SK-N-SH treated with all-trans-retinoic acid at 6 μM for 48 hours (cell line): Measurements from ENCODE around the gene MOK.

Experiments
- ARNTL ChIP-seq: fragments of 450-650 bp; formaldehyde crosslinking; IDR thresholded peaks from 2 replicates; pipeline ENCODE4 v1.5.0; 2020; ENCODE audit warnings: low read depth, mild to moderate bottlenecking, moderate library complexity, borderline replicate concordance
- GLIS3 ChIP-seq: fragments of 250-450 bp; sonication (Bioruptor Pico); IDR thresholded peaks from 2 replicates; pipeline ENCODE4 v1.5.0; 2020; ENCODE audit warnings: mild to moderate bottlenecking, moderate library complexity
- ISL1 ChIP-seq: fragments of 250-450 bp; sonication (Bioruptor Pico); IDR thresholded peaks from 2 replicates; pipeline ENCODE4 v2.1.2; 2022; ENCODE audit warnings: mild to moderate bottlenecking, moderate library complexity
- PATZ1 ChIP-seq: fragments of 250-450 bp; sonication (Bioruptor Pico); IDR thresholded peaks from 2 replicates; pipeline ENCODE4 v1.8.0; 2020; ENCODE audit warnings: mild to moderate bottlenecking, moderate library complexity, borderline replicate concordance
- TCF4 ChIP-seq: fragments of 250-450 bp; sonication (Bioruptor Pico); IDR thresholded peaks from 2 replicates; pipeline ENCODE4 v1.8.0; 2021; ENCODE audit warnings: mild to moderate bottlenecking, moderate library complexity, borderline replicate concordance
- TOX ChIP-seq: fragments of 250-450 bp; sonication (Bioruptor Pico); IDR thresholded peaks from 2 replicates; pipeline ENCODE4 v1.8.0; 2021; ENCODE audit warnings: mild to moderate bottlenecking, moderate library complexity, borderline replicate concordance
- ZFP3 ChIP-seq: fragments of 250-450 bp; sonication (Bioruptor Pico); IDR thresholded peaks from 2 replicates; pipeline ENCODE4 v1.5.0; 2020; ENCODE audit warnings: mild to moderate bottlenecking, moderate library complexity
- ZFP30 ChIP-seq: fragments of 450-650 bp; formaldehyde crosslinking; IDR thresholded peaks from 2 replicates; pipeline ENCODE4 v1.5.0; 2022; ENCODE audit warnings: mild to moderate bottlenecking, moderate library complexity
- ZNF565 ChIP-seq: fragments of 450-650 bp; formaldehyde crosslinking; conservative IDR thresholded peaks from 2 replicates; pipeline ENCODE4 v1.5.0; 2020; ENCODE audit warnings: low read depth, mild to moderate bottlenecking, moderate library complexity

- TF ChIP-seq GLIS3 (CRISPR knock-in tag): no peak
- TF ChIP-seq PATZ1 (CRISPR knock-in tag): no peak
- TF ChIP-seq TCF4 (CRISPR knock-in tag): no peak
- TF ChIP-seq ZFP30 (CRISPR knock-in tag): no peak
- no peak for TF ChIP-seq ZFP3
- no peak for TF ChIP-seq ARNTL (CRISPR knock-in tag)
- no peak for TF ChIP-seq ISL1
- no peak for TF ChIP-seq ZNF565 (CRISPR knock-in tag)
- no peak for TF ChIP-seq TOX (CRISPR knock-in tag)
Measured at GRCh38 chr14:102182936-102183619, 121.9 kb downstream of the MOK start.
